ENCODE data around the gene ACP2. TPM values are rescaled to one million over a fixed set of nuclear protein-coding genes. Genes with fewer than 3 reads are reported as not detected.
A peak's percentile ranks its signal among the peaks of the same experiment; 100 is the strongest.

The ACP2 gene
- total and polyA plus RNA-seq, 7 donors: 7.1 to 19.0 (median 16.4) TPM

DNA sequence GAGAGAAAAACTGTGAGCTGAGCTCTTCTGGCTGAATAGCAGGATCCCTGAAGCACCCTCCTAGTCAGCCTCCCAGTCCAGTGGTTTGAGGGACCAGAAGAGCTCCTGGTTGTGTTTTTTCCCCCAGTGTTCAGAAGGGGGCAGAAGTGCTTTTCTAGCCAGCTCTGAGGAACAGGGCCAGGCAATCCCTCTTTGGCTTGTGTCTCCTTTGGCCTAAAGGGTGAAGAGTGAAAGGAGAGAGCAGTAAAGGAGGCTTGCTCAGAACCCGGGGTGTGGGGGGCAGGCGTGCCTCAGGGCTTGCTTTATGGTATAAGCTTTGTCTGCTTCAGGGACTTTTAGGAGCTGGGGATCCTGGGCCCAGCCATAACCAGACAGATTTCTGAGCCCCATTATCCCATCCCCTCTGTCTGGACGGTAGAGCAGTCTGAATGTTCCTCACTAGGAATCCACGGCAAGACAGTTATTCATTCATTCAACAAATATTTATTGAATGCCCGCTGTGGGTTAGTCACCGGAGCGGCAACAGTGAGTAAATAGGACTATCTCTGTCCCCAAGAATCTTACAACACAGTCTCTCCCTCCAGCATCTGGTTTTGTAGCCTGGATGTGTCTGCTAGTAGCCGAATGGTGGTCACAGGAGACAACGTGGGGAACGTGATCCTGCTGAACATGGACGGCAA is 14.5 kb downstream of the ACP2 start:
- Histone ChIP-seq H3K9me3 (no peaks in the 10 kb centered on the region), H3K4me1 (peaks cover 4% of the 10 kb centered on the region), H3K4me3 (no peak overlapping the region), H3K27ac (no peak overlapping the region), H3K27me3 (ENCODE audit: insufficient read depth in 3 of 3, low read length in 2 of 3) (no peaks in the 10 kb centered on the region), H3K36me3 (ENCODE audit: insufficient read depth in 1 of 2, low read depth in 1 of 2) (peaks cover under 1 to 44% of the 10 kb centered on the region in 2 donors)
- DNase-seq: peak in 1 of 2 donors; percentile 59
- intact Hi-C loops (cut with DNase I): no loop called here
- 49 to 58% (median 53%) methylated on average over 11 of the region's 11 CpGs for WGBS, 3 donors
- TF ChIP-seq, protein P1, sequence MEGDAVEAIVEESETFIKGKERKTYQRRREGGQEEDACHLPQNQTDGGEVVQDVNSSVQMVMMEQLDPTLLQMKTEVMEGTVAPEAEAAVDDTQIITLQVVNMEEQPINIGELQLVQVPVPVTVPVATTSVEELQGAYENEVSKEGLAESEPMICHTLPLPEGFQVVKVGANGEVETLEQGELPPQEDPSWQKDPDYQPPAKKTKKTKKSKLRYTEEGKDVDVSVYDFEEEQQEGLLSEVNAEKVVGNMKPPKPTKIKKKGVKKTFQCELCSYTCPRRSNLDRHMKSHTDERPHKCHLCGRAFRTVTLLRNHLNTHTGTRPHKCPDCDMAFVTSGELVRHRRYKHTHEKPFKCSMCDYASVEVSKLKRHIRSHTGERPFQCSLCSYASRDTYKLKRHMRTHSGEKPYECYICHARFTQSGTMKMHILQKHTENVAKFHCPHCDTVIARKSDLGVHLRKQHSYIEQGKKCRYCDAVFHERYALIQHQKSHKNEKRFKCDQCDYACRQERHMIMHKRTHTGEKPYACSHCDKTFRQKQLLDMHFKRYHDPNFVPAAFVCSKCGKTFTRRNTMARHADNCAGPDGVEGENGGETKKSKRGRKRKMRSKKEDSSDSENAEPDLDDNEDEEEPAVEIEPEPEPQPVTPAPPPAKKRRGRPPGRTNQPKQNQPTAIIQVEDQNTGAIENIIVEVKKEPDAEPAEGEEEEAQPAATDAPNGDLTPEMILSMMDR (IDR thresholded peaks at IDR 0.05): peak; percentile 16
- peak; percentile 21 to 72 (median 68) for ATAC-seq

GRCh38 chr11:47233051-47233450 is 15.6 kb downstream of the ACP2 start:
- no peaks in the 10 kb centered on the region for H3K9me3 ChIP-seq
- 96 to 100% (median 99%) methylated on average over 4 of the region's 4 CpGs for WGBS, 3 donors
- H3K4me3 ChIP-seq: no peak overlapping the region
- intact Hi-C loops (cut with DNase I): no loop called here
- H3K4me1 ChIP-seq: peaks cover 4% of the 10 kb centered on the region
- DNase-seq (no peak), ATAC-seq (no peak)
- H3K36me3 ChIP-seq (ENCODE audit: insufficient read depth in 1 of 2, low read depth in 1 of 2): peaks cover 0 to 39% of the 10 kb centered on the region in 2 donors
- TF ChIP-seq, protein P1 (IDR thresholded peaks at IDR 0.05): no peak
- H3K27ac ChIP-seq: no peak overlapping the region
- no peaks in the 10 kb centered on the region for H3K27me3 ChIP-seq (ENCODE audit: insufficient read depth in 3 of 3, low read length in 2 of 3)

DNA sequence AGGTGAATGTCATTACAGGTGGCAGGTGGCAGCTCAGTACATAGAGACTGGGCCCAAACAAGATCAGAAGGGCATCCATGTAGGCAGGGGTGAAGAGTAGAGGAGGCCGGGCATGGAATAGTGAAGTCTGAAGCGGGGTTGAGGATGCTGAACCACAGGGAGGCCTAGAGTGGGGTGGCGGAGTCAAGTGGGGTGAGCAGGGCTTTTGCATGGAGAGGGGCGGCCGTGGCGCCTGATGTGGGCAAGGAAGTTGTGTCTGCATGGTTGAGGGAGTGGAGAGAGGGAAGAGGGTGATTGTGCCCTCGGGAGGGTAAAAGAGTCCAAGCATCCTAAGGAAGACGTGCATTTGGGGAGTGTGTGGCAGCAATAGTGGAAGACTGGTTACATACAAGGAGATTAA is 19.5 kb downstream of the ACP2 start:
- peaks cover 0 to 43% of the 10 kb centered on the region in 2 donors for H3K36me3 ChIP-seq (ENCODE audit: insufficient read depth in 1 of 2, low read depth in 1 of 2)

DNA sequence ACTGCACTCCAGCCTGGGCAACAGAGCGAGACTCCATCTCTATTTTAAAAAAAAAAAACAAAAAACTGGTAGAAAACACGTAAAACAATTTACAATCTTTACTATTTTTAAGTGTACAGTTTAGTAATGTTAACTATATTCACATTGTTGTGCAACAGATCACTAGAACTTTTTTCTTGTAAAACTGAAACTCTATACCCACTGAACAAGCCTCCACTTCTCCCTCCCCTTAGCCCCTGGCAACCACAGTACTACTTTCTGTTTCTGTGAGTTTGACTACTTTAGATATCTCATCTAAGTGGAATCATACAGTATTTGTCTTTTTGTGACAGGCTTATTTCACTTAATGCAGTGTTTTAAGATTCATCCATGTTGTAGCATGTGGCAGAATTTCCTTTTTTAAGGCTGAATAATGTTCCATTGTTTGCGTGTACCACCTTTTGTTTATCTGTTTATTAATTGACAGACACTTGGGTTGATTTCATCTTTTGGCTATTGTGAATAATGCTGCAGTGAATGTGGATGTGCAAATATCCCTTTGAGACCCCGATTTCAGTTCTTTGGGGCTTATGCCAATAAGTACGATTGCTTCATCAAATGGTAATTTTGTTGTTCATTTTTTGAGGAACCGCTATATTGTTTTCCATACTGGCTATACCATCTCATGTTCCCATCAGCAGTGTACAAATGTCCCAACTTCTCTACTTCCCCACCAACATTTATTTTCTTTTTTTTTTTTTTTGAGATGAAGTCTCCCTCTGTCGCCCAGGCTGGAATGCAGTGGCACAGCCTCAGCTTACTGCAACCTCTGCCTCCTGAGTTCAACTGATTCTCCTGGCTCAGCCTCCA is 22.8 kb downstream of the ACP2 start:
- Histone ChIP-seq H3K27me3 (ENCODE audit: insufficient read depth in 3 of 3, low read length in 2 of 3) (no peaks in the 10 kb centered on the region), H3K27ac (no peak overlapping the region), H3K4me3 (no peak overlapping the region), H3K36me3 (ENCODE audit: insufficient read depth in 1 of 2, low read depth in 1 of 2) (peaks cover 0 to 57% of the 10 kb centered on the region in 2 donors), H3K4me1 (no peaks in the 10 kb centered on the region), H3K9me3 (no peaks in the 10 kb centered on the region)
- no peak for DNase-seq
- 96 to 97% (median 96%) methylated on average over 7 of the region's 7 CpGs for WGBS, 3 donors
- TF ChIP-seq, protein P1 (IDR thresholded peaks at IDR 0.05): no peak
- ATAC-seq: no peak
- intact Hi-C loops (cut with DNase I): no loop called here

More for the DNA sequence above, 19.5 kb downstream of the ACP2 start:
- DNase-seq: no peak
- H3K27ac ChIP-seq: no peak overlapping the region
- no peak for ATAC-seq
- no peak overlapping the region for H3K4me3 ChIP-seq
- no peaks in the 10 kb centered on the region for H3K4me1 ChIP-seq
- intact Hi-C loops (cut with DNase I): no loop called here
- TF ChIP-seq, protein P1 (IDR thresholded peaks at IDR 0.05): no peak
- 94 to 97% (median 94%) methylated on average over 8 of the region's 8 CpGs for WGBS, 3 donors
- no peaks in the 10 kb centered on the region for H3K9me3 ChIP-seq
- no peaks in the 10 kb centered on the region for H3K27me3 ChIP-seq (ENCODE audit: insufficient read depth in 3 of 3, low read length in 2 of 3)

Data from psoas muscle (tissue), 8 donors.